K562 (cell line): ENCODE results near the gene MAST3. TPM values are rescaled to one million over a fixed set of nuclear protein-coding genes. Genes with fewer than 3 reads are reported as not detected.

ENCODE experiments used
- ATAC-seq: fragments of 200-7000 bp; cut with Tn5 transposase; 3 replicates; pipeline ENCODE4 v1.9.1; 2020; ENCODE audit warnings: moderate library complexity
- BruUV-seq: library from RNA; stranded (reverse); fragments of 400-500 nt; replicated peaks from 2 replicates; lab custom pipeline; 2021; lab: Mats Ljungman, UMichigan
- CTCF ChIA-PET: fragments of 300-600 bp; formaldehyde crosslinking; extraction: SDS; loops from one replicate; lab custom pipeline; 2021; ENCODE audit warnings: low intra/inter-chr PET ratio; lab: Yijun Ruan, JAX
- POLR2A ChIA-PET: fragments of 300-600, 350-650 bp; sonication (Branson Sonifier 250); formaldehyde crosslinking; extraction: SDS; loops from one replicate; lab custom pipeline; 2021; ENCODE audit warnings: antibody characterized with exemption, inconsistent platforms; lab: Yijun Ruan, JAX
- DNase-seq, 4 experiments: peaks; one replicate each; pipeline versions ENCODE4 v3.0.0 to v3.0.0-alpha.2; 2011 to 2018; ENCODE audit warnings: low spot score in 3 of 4, mixed read lengths in 3 of 4; ENCODE audit errors: extremely low read depth in 1 of 4
- FAIRE-seq: peaks from 2 replicates; lab custom pipeline; 2011; peaks lifted over from hg19 to GRCh38; lab: Jason Lieb, UNC
- H2AFZ ChIP-seq: 2 replicates; pipeline ENCODE4 v1.6.0; 2011; ENCODE audit warnings: low read depth, low read length, control low read depth, inconsistent platforms
- H3K27ac ChIP-seq: fragments of 200-600 bp; 3 replicates; pipeline ENCODE4 v1.8.0; 2011; ENCODE audit warnings: low read depth, mild to moderate bottlenecking, control low read depth, inconsistent platforms, low read length, moderate library complexity, mixed read lengths; ENCODE audit errors: extremely low read depth
- H3K27me3 ChIP-seq, 2 experiments: fragments of 300-600 bp in 1 of 2; 2 replicates in 1 of 2; 3 replicates in 1 of 2; pipeline versions ENCODE4 v1.6.0 to v1.8.0; 2011; ENCODE audit warnings: inconsistent platforms in 2 of 2, low read length in 2 of 2, mild to moderate bottlenecking in 1 of 2, mixed read lengths in 1 of 2, moderate library complexity in 1 of 2; ENCODE audit not compliant: control insufficient read depth in 2 of 2, insufficient read depth in 2 of 2
- H3K36me3 ChIP-seq: fragments of 300-600 bp; 3 replicates; pipeline ENCODE4 v1.8.0; 2011; ENCODE audit warnings: mild to moderate bottlenecking, low read length, inconsistent platforms; ENCODE audit not compliant: control insufficient read depth, insufficient read depth
- H3K4me1 ChIP-seq, 2 experiments: fragments of 200-600 bp in 1 of 2; replicated peaks in 1 of 2; 2 replicates in 1 of 2; 3 replicates in 1 of 2; pipeline versions ENCODE4 v1.5.1 to v1.8.0; 2011; ENCODE audit warnings: inconsistent platforms in 2 of 2, low read length in 2 of 2, mild to moderate bottlenecking in 1 of 2, mixed read lengths in 1 of 2, moderate library complexity in 1 of 2; ENCODE audit not compliant: control insufficient read depth in 2 of 2, insufficient read depth in 2 of 2
- H3K4me2 ChIP-seq: 2 replicates; pipeline ENCODE4 v1.6.1; 2011; ENCODE audit warnings: low read length, control low read depth, inconsistent platforms, mixed read lengths; ENCODE audit not compliant: insufficient read depth
- H3K4me3 ChIP-seq: fragments of 200-600 bp; sonication (generic), shearing (Covaris generic); 2 replicates; pipeline ENCODE4 v1.5.1; 2016; ENCODE audit warnings: control low read depth, inconsistent platforms
- H3K79me2 ChIP-seq: fragments of 200-600 bp; 3 replicates; pipeline ENCODE4 v1.8.0; 2011; ENCODE audit warnings: low read length, inconsistent platforms; ENCODE audit not compliant: control insufficient read depth, insufficient read depth
- H3K9ac ChIP-seq, 2 experiments: 2 replicates each; pipeline versions ENCODE4 v1.6.0 to v1.6.1; 2011; ENCODE audit warnings: low read depth in 2 of 2, low read length in 2 of 2, control low read depth in 1 of 2, inconsistent platforms in 1 of 2, mild to moderate bottlenecking in 1 of 2, mixed read lengths in 1 of 2; ENCODE audit not compliant: insufficient read depth in 1 of 2
- H3K9me1 ChIP-seq: one replicate; pipeline ENCODE4 v1.6.0; 2011; ENCODE audit warnings: inconsistent platforms, mild to moderate bottlenecking, low read length, moderate library complexity; ENCODE audit not compliant: control insufficient read depth, insufficient read depth
- H3K9me3 ChIP-seq: replicated peaks from 2 replicates; pipeline ENCODE4 v1.5.1; 2011; ENCODE audit warnings: low read depth, low read length, inconsistent platforms; ENCODE audit not compliant: control insufficient read depth, insufficient read depth
- H4K20me1 ChIP-seq: replicated peaks from 2 replicates; pipeline ENCODE4 v1.6.1; 2011; ENCODE audit warnings: low read length, inconsistent platforms, mixed read lengths; ENCODE audit not compliant: control insufficient read depth, insufficient read depth
- CBX8 ChIP-seq: fragments of 200-600 bp; sonication (generic); IDR thresholded peaks from 2 replicates; pipeline ENCODE4 v1.6.1; 2012; ENCODE audit warnings: borderline replicate concordance, mixed run types, low read depth, mild to moderate bottlenecking, moderate library complexity, mixed read lengths, low read length, control low read depth, inconsistent platforms; ENCODE audit not compliant: poor library complexity, severe bottlenecking; ENCODE audit errors: extremely low read depth
- KHSRP ChIP-seq: fragments of 450-650 bp; IDR thresholded peaks from 2 replicates; pipeline ENCODE4 v1.6.1; 2017
- MTA1 ChIP-seq: fragments of 450-650 bp; IDR thresholded peaks from 2 replicates; pipeline ENCODE4 v1.6.1; 2017; ENCODE audit warnings: borderline replicate concordance
- MXD1 ChIP-seq: fragments of 250-450 bp; sonication (Bioruptor Pico); IDR thresholded peaks from 2 replicates; pipeline ENCODE4 v1.8.0; 2021; ENCODE audit warnings: borderline replicate concordance, mild to moderate bottlenecking, moderate library complexity; ENCODE audit not compliant: poor library complexity, severe bottlenecking
- MYNN ChIP-seq, 2 experiments: sonication (generic); formaldehyde crosslinking in 1 of 2; IDR thresholded peaks; 2 replicates each; pipeline versions ENCODE4 v1.5.0 to v1.6.1; 2016 to 2020; ENCODE audit warnings: antibody characterized with exemption in 1 of 2, missing genetic modification reagents in 1 of 2
- SMARCC2 ChIP-seq: fragments of 450-650 bp; IDR thresholded peaks from 2 replicates; pipeline ENCODE4 v1.6.1; 2017; ENCODE audit warnings: antibody characterized with exemption, moderate library complexity, mild to moderate bottlenecking, low read depth
- TAF9B ChIP-seq: fragments of 450-650 bp; IDR thresholded peaks from 2 replicates; pipeline ENCODE4 v1.6.1; 2018; ENCODE audit warnings: mild to moderate bottlenecking; ENCODE audit not compliant: partially characterized antibody
- TSC22D4 ChIP-seq: fragments of 450-650 bp; IDR thresholded peaks from 2 replicates; pipeline ENCODE4 v1.6.1; 2016; ENCODE audit warnings: missing genetic modification characterization, missing biosample characterization, control low read depth
- ZNF184 ChIP-seq: sonication (generic); formaldehyde crosslinking; IDR thresholded peaks from 2 replicates; pipeline ENCODE4 v1.5.0; 2020; ENCODE audit warnings: missing genetic modification reagents
- ZNF592 ChIP-seq: fragments of 450-650 bp; IDR thresholded peaks from 2 replicates; pipeline ENCODE4 v1.6.1; 2017; ENCODE audit warnings: antibody characterized with exemption, mild to moderate bottlenecking
- ZNF764 ChIP-seq: fragments of 250-450 bp; sonication (Bioruptor Pico); IDR thresholded peaks from 2 replicates; pipeline ENCODE4 v1.4.0; 2020; ENCODE audit warnings: low read depth, mild to moderate bottlenecking, moderate library complexity
- WGBS: fragments of 100-300 bp; shearing (Covaris generic); methylation state at CpG from one replicate; pipeline ENCODE4 v1.1.6; 2016; ENCODE audit warnings: low coverage, mixed read lengths; ENCODE audit not compliant: insufficient coverage; ENCODE audit errors: missing lambda C conversion rate; 5-methylcytosine and 5-hydroxymethylcytosine counted together
- in situ Hi-C: fragments of 300-500 bp; cut with MboI; formaldehyde crosslinking; loops from 4 replicates; pipeline ENCODE4 v1.15.0; 2018; ENCODE audit warnings: inconsistent platforms, mixed read lengths
- intact Hi-C: fragments of 100-400 bp; cut with micrococcal nuclease; formaldehyde crosslinking; loops from 2 replicates; pipeline ENCODE4 v1.14.2; 2022
- polyA plus RNA-seq, 8 experiments: library from polyadenylated mRNA; depleted of rRNA in 4 of 8; stranded (reverse) in 5 of 8; unstranded in 3 of 8; fragments of >200 nt; fragmentation: Nextera tagmentation in 2 of 8; fragmentation: Illumina TruSeq in 1 of 8; extraction: Ambion mirVana in 2 of 8; extraction: Trizol in 1 of 8; gene quantifications; 2 replicates each; pipeline versions ENCODE4 v1.2.1 to v1.2.3, GENCODE V29; 2011 to 2014; ENCODE audit warnings: inconsistent platforms in 1 of 8, missing spikeins in 1 of 8
- total RNA-seq, 7 experiments: library from RNA; depleted of rRNA in 6 of 7; stranded (reverse); fragments of >200 nt in 6 of 7; fragmentation: Illumina TruSeq in 2 of 7; extraction: Trizol in 2 of 7; gene quantifications; 2 replicates each; pipeline versions ENCODE4 v1.2.1 to v1.2.3, GENCODE V29; 2011 to 2021; ENCODE audit warnings: low replicate concordance in 1 of 7

MAST3 gene
- total and polyA plus RNA-seq, 9 of the 15 experiments (the other 6 are each of a cell fraction or from before 2014, with no cell fraction given), result 0.94 to 9.9 (median 2.4) TPM

GRCh38 chr19:18137242-18137641 is 39.7 kb downstream of the MAST3 start:
- in situ Hi-C loops (no loop called here), intact Hi-C loops (no loop called here)
- CTCF ChIA-PET, result no interaction called here
- FAIRE-seq (no peak), ATAC-seq (no peak), DNase-seq (no peak)
- no TSS peak for BruUV-seq
- Histone ChIP-seq H3K4me1 (no peaks in the 10 kb centered on the region; a peak in 2 of 5 replicates), H3K27ac (no peak overlapping the region), H3K9me1 (no peaks in the 10 kb centered on the region), H3K27me3 (no peaks in the 10 kb centered on the region), H3K36me3 (peaks cover 36% of the 10 kb centered on the region; the same call in 2 of the 3 replicates), H3K4me2 (no peak overlapping the region), H4K20me1 (no peaks in the 10 kb centered on the region), H3K4me3 (no peak overlapping the region), H3K9me3 (no peaks in the 10 kb centered on the region), H3K9ac (0 out of 4 replicates have a peak overlapping the region, but pooled peaks of 1 of the 2 experiments have one; percentile 6), H3K79me2 (no peaks in the 10 kb centered on the region)
- POLR2A ChIA-PET, result interaction anchor here (0.6 to 1.9 kb wide), 3 partner anchors 9 to 94 kb away, joined by 3 to 4 read pairs (median 3); no protein-coding TSS in a partner anchor
- WGBS, result 83% methylated on average over 9 of the region's 11 CpGs
- TF ChIP-seq MXD1 (CRISPR knock-in tag) (no peak), MTA1 (no peak), ZNF184 (CRISPR knock-in tag) (no peak), TSC22D4 (tag) (no peak), SMARCC2 (no peak), KHSRP (no peak), MYNN (IDR thresholded peaks at IDR 0.05) (no peak), MYNN (CRISPR knock-in tag; IDR thresholded peaks at IDR 0.05) (no peak), TAF9B (no peak), ZNF592 (no peak), CBX8 (no peak), ZNF764 (CRISPR knock-in tag) (no peak)
- TF ChIP-seq, all 486 proteins: peak for 0
- no peak overlapping the region for H2AFZ ChIP-seq
